Measurements from ENCODE around the gene MIDN. TPM values are rescaled to one million over a fixed set of nuclear protein-coding genes. Genes with fewer than 3 reads are reported as not detected.
A peak's percentile ranks its signal among the peaks of the same experiment; 100 is the strongest.

Gene MIDN
- total and polyA plus RNA-seq, 2 of the 4 experiments (the other 2 are of a cell fraction), result 2.5 to 26.0 TPM

DNA sequence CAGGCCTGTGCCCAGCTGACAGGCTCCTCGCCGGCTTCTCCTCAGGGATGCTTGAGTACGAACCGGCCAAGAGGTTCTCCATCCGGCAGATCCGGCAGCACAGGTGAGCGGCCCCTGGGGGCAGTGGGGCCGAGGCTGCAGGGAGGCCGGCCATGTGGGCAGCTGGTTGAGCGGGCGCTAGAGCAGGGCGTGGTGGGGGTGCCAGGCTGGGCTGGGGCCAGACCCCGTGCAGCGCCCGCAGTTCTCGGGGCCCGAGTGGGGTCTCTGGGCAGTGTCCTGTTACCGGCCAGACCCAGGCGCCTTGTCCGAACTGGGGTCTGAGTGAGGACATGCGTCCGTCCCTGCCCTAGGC is 26.5 kb upstream of the MIDN start:
- Histone ChIP-seq H4K8ac (ENCODE audit: low read depth in 2 of 2, low read length in 2 of 2) (no peak overlapping the region), H3K9me3 (ENCODE audit: control insufficient read depth, insufficient read depth, low read length) (no peaks in the 10 kb centered on the region), H4K5ac (ENCODE audit: low read depth, low read length) (no peak overlapping the region), H3K4me2 (ENCODE audit: low read depth, low read length) (no peak overlapping the region), H3K9me1 (ENCODE audit: insufficient read depth, low read length) (no peaks in the 10 kb centered on the region), H3K9ac (ENCODE audit: low read depth, low read length) (no peak overlapping the region), H3K36me3 (ENCODE audit: control insufficient read depth, insufficient read depth, low read length) (peaks cover 44% of the 10 kb centered on the region), H2BK20ac (ENCODE audit: low read depth, low read length) (no peak overlapping the region), H3K27me3 (ENCODE audit: control insufficient read depth, insufficient read depth, low read length) (no peaks in the 10 kb centered on the region), H3K27ac (ENCODE audit: insufficient read depth, low read length) (no peak overlapping the region), H3K4me3 (ENCODE audit: insufficient read depth, low read depth, low read length) (no peak overlapping the region), H3K18ac (ENCODE audit: low read depth, low read length) (no peak overlapping the region), H4K91ac (ENCODE audit: insufficient read depth, low read depth, low read length) (no peak overlapping the region), H2AK5ac (ENCODE audit: low read depth, low read length) (no peak overlapping the region), H3K79me1 (ENCODE audit: low read depth in 1 of 2, low read length in 2 of 2) (peaks cover 12 to 51% of the 10 kb centered on the region in 2 experiments; a peak in 3 of 4 replicates), H3K14ac (replicated peaks; ENCODE audit: low read depth, low read length) (no peak overlapping the region), H2BK5ac (ENCODE audit: low read depth, low read length, poor library complexity, severe bottlenecking) (no peak overlapping the region), H2AK9ac (replicated peaks; ENCODE audit: low read depth, low read length, poor library complexity) (peak overlapping the region; percentile 37), H3K56ac (ENCODE audit: extremely low read depth, insufficient read depth, low read length) (no peak overlapping the region), H2BK15ac (ENCODE audit: low read depth, low read length) (no peak overlapping the region), H3K23ac (ENCODE audit: low read depth, low read length) (no peak overlapping the region), H2AFZ (replicated peaks; ENCODE audit: low read length, poor library complexity) (no peak overlapping the region), H4K20me1 (ENCODE audit: insufficient read depth, low read length) (peaks cover 36% of the 10 kb centered on the region), H3K4ac (ENCODE audit: low read depth, low read length) (no peak overlapping the region), H3K4me1 (ENCODE audit: control insufficient read depth, insufficient read depth, low read length) (no peaks in the 10 kb centered on the region), H2BK120ac (ENCODE audit: low read depth, low read length) (no peak overlapping the region)
- in situ Hi-C loops (cut with MboI; ENCODE audit: low sequenced_read_pairs), result no loop called here
- intact Hi-C loops (cut with micrococcal nuclease), result loop anchor here (2.0 kb wide), 1 partner anchor 45 kb away; no protein-coding TSS in a partner anchor
- ATAC-seq (ENCODE audit: low read depth), result no peak
- DNase-seq, result no peak
- dilution Hi-C loops (cut with HindIII; ENCODE audit: low sequenced_read_pairs, unreplicated experiment), result no loop called here
- TF ChIP-seq RAD21 (IDR thresholded peaks at IDR 0.05; ENCODE audit: low read length) (no peak), CEBPB (IDR thresholded peaks at IDR 0.05; ENCODE audit: low read depth, low read length) (no peak)
- no TSS peak for BruUV-seq (replicated peaks)
- WGBS, 2 experiments (ENCODE audit: extremely low coverage in 2 of 2, insufficient read length in 1 of 2), result 100% methylated on average over 13 of the region's 22 CpGs; no CpG with 5 or more reads in 1 of the 2 experiments
- ChIA-PET CTCF (no interaction called here), POLR2A (ENCODE audit: unreplicated experiment) (no interaction called here)
